NB4 (cell line): ENCODE measurements around the gene BCL2L12.
A peak's percentile ranks its signal among the peaks of the same experiment; 100 is the strongest.

Source experiments
- DNase-seq: peaks from one replicate; pipeline ENCODE4 v3.0.0; 2010; ENCODE audit warnings: low read depth
- H3K4me3 ChIP-seq: one replicate; pipeline ENCODE4 v1.5.1; 2011; ENCODE audit warnings: mild to moderate bottlenecking, low read depth, low read length, moderate library complexity
- MAX ChIP-seq: IDR thresholded peaks from 2 replicates; pipeline ENCODE4 v1.6.1; 2011; ENCODE audit warnings: low read depth, low read length
- MYC ChIP-seq: IDR thresholded peaks from 2 replicates; pipeline ENCODE4 v1.6.1; 2011; ENCODE audit warnings: low read depth, low read length
- POLR2A ChIP-seq: IDR thresholded peaks from 2 replicates; pipeline ENCODE4 v1.6.1; 2011; ENCODE audit warnings: mild to moderate bottlenecking; ENCODE audit not compliant: insufficient read length; ENCODE audit errors: extremely low read depth
- TF ChIP-seq, protein P1 (sequence below): IDR thresholded peaks from one replicate; pipeline ENCODE4 v1.5.1; 2012; ENCODE audit warnings: low read depth, low read length

Gene BCL2L12

GRCh38 chr19:49701271-49701786, 35.6 kb downstream of the BCL2L12 start:
- TF ChIP-seq POLR2A (no peak), MAX (no peak), MYC (no peak)
- TF ChIP-seq, protein P1, sequence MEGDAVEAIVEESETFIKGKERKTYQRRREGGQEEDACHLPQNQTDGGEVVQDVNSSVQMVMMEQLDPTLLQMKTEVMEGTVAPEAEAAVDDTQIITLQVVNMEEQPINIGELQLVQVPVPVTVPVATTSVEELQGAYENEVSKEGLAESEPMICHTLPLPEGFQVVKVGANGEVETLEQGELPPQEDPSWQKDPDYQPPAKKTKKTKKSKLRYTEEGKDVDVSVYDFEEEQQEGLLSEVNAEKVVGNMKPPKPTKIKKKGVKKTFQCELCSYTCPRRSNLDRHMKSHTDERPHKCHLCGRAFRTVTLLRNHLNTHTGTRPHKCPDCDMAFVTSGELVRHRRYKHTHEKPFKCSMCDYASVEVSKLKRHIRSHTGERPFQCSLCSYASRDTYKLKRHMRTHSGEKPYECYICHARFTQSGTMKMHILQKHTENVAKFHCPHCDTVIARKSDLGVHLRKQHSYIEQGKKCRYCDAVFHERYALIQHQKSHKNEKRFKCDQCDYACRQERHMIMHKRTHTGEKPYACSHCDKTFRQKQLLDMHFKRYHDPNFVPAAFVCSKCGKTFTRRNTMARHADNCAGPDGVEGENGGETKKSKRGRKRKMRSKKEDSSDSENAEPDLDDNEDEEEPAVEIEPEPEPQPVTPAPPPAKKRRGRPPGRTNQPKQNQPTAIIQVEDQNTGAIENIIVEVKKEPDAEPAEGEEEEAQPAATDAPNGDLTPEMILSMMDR = no peak
- DNase-seq = no peak
- no peak overlapping the region for H3K4me3 ChIP-seq

DNA sequence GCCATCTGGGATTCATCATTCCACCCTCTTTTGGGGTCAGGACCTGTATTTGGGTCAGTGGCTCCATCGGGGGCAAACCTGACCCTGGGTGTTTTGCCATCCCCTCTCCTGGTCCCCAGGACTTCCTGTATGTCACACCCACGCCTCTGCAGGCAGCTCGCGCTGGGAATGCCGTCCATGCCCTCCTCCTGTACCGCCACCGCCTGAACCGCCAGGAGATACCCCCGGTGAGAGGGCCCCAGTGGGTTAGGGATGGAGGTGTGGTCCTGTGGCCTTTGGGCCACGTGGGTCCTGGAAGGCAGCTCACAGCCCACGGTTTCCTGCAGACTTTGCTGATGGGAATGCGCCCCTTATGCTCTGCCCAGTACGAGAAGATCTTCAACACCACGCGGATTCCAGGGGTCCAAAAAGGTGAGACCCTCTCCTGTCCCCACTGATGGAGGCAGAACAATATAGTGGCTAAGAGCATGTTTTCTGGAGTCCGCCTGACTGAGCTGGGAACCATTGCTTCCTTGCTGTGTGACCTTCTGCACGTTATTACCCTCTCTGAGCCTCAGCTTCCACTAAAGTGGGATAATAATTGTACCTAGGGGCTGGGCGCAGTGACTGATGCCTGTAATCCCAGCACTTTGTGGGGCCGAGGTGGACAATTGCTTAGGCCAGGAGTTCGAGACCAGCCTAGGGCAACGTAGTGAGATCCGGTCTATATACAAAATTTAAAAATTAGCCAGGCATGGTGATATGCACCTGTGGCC, 39.3 kb downstream of the BCL2L12 start:
- H3K4me3 ChIP-seq = no peak overlapping the region
- no peak for DNase-seq
- no peak for TF ChIP-seq POLR2A
- no peak for TF ChIP-seq MYC
- no peak for TF ChIP-seq MAX
- TF ChIP-seq, protein P1 = no peak

DNA sequence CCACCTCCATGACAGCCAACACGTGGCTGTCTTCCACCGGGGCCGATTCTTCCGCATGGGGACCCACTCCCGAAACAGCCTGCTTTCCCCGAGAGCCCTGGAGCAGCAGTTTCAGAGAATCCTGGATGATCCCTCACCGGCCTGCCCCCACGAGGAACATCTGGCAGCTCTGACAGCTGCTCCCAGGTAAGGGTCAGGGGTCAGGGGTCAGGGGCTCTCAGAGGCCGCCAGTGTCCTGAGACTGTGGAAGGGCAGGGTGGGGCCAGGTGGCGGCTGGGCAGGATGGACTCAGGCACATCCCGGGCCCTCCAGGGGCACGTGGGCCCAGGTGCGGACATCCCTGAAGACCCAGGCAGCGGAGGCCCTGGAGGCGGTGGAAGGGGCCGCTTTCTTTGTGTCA, 40.2 kb downstream of the BCL2L12 start:
- no peak for DNase-seq
- no peak overlapping the region for H3K4me3 ChIP-seq
- no peak for TF ChIP-seq MYC
- TF ChIP-seq POLR2A = no peak
- TF ChIP-seq, protein P1 = no peak
- no peak for TF ChIP-seq MAX

DNA sequence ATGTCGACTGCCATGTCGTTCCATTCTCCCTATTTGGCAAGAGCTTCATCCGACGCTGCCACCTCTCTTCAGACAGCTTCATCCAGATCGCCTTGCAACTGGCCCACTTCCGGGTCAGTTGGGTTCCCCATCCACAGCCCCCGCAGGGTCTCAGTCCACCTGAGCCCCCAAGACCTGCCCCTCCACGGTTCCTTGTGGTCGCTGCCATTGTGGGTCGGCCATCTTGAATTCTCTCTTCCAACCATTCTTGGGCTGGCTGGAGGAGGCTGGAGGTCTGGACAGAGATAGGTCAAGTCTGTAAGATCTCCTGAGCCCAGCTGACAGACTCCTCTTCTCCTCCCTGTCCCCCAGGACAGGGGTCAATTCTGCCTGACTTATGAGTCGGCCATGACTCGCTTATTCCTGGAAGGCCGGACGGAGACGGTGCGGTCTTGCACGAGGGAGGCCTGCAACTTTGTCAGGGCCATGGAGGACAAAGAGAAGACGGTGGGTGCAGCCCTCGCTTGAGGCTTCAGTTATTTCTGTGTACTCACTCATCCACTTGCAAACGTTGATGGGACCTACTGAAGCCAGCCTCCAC, 44.7 kb downstream of the BCL2L12 start:
- no peak for DNase-seq
- H3K4me3 ChIP-seq = no peak overlapping the region
- TF ChIP-seq, protein P1 = no peak
- no peak for TF ChIP-seq MAX
- no peak for TF ChIP-seq POLR2A
- no peak for TF ChIP-seq MYC

GRCh38 chr19:49712397-49712859, 46.7 kb downstream of the BCL2L12 start:
- H3K4me3 ChIP-seq = no peak overlapping the region
- no peak for TF ChIP-seq MAX
- TF ChIP-seq, protein P1 = no peak
- TF ChIP-seq MYC = no peak
- no peak for TF ChIP-seq POLR2A
- DNase-seq = peak; percentile 32
